Smooth muscle cell of the brain vasculature (primary cell): ENCODE measurements around the gene FSCB.
"Not testable (repeated sequence)": the region's sequence is repeated elsewhere in the genome, so short reads cannot be mapped to it uniquely, and the experiment has no call there.

ENCODE experiments used
- DNase-seq: peaks from one replicate; pipeline ENCODE4 v3.0.0-alpha.2; 2012; ENCODE audit warnings: low read depth, low spot score

The FSCB gene, protein sequence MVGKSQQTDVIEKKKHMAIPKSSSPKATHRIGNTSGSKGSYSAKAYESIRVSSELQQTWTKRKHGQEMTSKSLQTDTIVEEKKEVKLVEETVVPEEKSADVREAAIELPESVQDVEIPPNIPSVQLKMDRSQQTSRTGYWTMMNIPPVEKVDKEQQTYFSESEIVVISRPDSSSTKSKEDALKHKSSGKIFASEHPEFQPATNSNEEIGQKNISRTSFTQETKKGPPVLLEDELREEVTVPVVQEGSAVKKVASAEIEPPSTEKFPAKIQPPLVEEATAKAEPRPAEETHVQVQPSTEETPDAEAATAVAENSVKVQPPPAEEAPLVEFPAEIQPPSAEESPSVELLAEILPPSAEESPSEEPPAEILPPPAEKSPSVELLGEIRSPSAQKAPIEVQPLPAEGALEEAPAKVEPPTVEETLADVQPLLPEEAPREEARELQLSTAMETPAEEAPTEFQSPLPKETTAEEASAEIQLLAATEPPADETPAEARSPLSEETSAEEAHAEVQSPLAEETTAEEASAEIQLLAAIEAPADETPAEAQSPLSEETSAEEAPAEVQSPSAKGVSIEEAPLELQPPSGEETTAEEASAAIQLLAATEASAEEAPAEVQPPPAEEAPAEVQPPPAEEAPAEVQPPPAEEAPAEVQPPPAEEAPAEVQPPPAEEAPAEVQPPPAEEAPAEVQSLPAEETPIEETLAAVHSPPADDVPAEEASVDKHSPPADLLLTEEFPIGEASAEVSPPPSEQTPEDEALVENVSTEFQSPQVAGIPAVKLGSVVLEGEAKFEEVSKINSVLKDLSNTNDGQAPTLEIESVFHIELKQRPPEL

GRCh38 chr14:44507183-44507582 lies at the start of gene FSCB:
TSS of gene FSCB (minus strand) at chr14:44507283. CDS start at chr14:44506987, 296 bp downstream.
- no peak for DNase-seq

DNA sequence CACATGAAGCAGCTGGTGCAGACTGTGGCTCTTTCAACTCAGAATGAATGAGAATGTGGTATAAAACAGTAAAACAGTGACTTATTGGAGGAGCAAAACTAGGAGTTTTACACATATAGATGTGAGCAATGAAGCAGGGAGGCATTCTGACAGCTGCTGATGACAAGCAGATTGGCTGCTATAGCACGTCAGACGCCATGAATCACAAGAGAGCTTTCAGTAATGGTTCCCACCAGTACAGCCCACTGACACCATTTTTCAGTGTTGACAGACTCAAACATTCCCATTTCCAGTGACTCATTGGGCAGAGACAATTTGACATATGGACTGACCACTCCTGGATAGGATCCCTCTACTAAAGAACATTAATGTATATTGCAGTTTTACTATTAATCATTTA lies 24.6 kb upstream of the FSCB start:
- DNase-seq, result no peak

GRCh38 chr14:44530475-44530874 lies 23.4 kb upstream of the FSCB start:
- no peak for DNase-seq

DNA sequence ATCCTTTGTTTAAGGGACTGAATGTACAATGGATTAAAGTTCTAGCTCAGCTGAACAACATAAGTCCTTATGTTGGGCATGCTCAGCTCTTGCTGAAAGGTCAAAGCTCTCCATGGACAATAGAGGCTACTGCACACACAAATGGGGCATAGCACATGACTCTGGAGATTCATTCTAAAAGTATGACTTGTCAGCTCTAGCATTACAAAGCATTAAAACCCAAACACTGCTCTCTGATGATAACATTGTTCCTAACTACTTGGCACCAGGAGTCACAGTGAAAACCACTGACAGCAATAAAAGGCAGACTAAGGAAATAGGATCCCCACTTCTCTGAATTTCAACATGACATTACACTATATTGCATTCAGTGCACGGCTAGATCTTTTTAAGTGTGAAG lies 21.9 kb upstream of the FSCB start:
- DNase-seq, result no peak

GRCh38 chr14:44528180-44528579 lies 21.1 kb upstream of the FSCB start:
- no peak for DNase-seq

DNA sequence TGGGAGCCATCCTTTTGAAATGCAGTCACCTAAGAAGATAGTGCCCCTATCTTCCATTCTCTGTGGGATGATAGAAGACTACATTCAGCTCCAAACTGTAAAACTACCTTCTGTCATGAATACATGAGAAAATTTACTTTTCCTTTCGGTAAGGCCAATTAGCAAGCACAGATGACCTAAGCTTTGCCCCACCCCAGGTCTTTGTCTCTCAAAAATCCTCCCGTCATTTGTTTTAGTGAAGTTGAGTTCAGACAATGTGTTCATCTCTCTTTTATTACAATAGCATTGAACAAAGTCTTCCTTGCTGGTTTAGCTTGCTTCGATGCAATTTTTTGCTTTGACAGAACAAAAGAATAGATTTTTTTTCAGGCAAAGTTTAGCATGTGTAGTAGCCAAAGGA lies 18.2 kb upstream of the FSCB start:
- DNase-seq, result no peak

GRCh38 chr14:44515668-44516067 lies 8.6 kb upstream of the FSCB start:
- not testable (repeated sequence) for DNase-seq

DNA sequence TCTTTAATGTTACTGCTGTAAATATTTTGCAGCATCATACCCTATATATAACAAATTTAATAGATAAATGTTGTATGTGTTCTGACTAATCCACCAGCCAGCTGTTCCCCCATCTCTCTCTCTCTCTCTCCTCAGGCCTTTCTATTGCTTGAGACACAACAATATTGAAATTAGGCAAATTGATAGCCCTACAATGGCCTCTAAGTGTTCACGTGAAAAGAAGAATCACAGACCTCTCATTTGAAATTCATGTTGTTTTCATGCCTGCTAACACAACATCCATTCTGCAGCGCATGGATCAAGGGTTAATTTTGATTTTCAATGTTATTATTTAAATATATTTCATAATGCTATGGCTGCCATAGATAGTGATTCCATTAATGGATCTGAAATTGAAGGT lies 1.8 kb upstream of the FSCB start:
- DNase-seq, result no peak

- no peak for DNase-seq
Observed at GRCh38 chr14:44505588-44505987, 1.5 kb downstream of the FSCB start.

GRCh38 chr14:44497148-44497547 lies 9.9 kb downstream of the FSCB start:
- no peak for DNase-seq

DNA sequence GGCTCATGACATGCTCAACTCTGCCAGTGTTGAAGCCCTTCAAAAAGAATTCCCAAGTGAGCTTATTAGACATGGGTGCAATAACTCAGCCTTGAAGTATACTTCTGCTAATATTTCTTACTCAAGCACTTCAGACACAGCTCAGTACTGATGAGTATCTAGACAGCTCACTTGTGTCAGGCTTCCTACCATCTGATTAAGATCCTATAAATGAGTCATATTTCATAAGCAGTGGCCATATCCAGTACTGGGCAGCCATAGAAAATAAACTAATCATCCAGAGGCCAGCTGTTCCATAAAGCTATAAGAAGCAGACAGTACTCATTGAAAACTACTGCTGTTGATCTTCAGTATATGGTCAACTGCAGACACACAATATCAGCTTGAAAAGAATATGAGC lies 12.9 kb downstream of the FSCB start:
- no peak for DNase-seq

- no peak for DNase-seq
Observed at GRCh38 chr14:44490966-44491365, 16.1 kb downstream of the FSCB start.

- no peak for DNase-seq
Observed at GRCh38 chr14:44477953-44478352, 29.1 kb downstream of the FSCB start.

GRCh38 chr14:44468771-44469170 lies 38.3 kb downstream of the FSCB start:
- no peak for DNase-seq

GRCh38 chr14:44463356-44464004 lies 43.6 kb downstream of the FSCB start:
- no peak for DNase-seq

DNA sequence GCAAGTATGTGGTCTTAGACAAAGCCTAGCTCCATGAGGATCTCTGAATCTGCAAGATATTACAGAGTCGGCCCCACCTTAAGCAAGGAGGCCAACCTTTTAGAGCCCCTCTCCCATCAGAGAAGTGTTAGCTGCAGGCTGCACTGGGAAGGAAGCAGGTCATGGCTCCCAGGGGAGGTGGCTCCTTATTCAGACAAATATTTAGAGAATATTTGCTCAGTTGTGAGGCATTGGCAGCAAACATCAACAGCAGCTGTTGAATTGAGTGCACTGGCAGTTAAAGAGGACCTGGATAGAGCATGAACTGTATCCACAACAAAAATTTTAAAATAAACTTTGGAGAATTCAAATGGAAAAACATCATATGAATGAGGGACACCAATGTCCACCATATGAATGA lies 44.7 kb downstream of the FSCB start:
- no peak for DNase-seq

- no peak for DNase-seq
Observed at GRCh38 chr14:44461811-44462210, 45.3 kb downstream of the FSCB start.
